GM19468 (cell line): ENCODE measurements around the gene WDR27.

ENCODE experiments used
- ATAC-seq: cut with Tn5 transposase; IDR thresholded peaks from one replicate; pipeline ENCODE4 v1.9.1; 2021; ENCODE audit warnings: mild to moderate bottlenecking, moderate library complexity, moderate number of reproducible peaks; ENCODE audit not compliant: unreplicated experiment; ENCODE audit errors: extremely low read depth

The WDR27 gene

GRCh38 chr6:169701954-169702839 is at the start of gene WDR27, which contains the start of gene C6orf120:
Gene WDR27 (minus strand): TSS chr6:169702029. CDS start chr6:169689005, 13,024 bp downstream.
Gene C6orf120 (plus strand): TSS chr6:169702126. CDS start chr6:169702460, 334 bp downstream.
- ATAC-seq = peak; percentile 97

DNA sequence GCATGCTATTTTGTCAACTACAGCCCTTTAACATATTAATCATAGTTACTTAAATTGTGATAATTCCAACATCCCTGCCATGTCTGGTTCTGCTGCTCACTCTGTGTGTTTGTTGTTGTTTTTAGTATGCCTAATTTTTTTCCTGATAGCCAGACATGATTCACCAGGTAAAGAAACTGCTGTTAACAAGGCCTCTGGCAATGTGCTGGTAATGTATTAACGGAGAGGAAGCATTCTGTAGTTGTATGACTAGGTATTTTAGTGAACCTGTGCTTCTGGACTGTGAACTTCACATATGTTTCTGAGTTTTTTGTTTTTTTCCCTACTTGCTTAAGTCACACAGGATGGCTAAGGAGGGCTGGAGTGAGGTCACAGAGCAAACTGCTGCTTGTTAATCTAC is 44.7 kb upstream of the WDR27 start:
- ATAC-seq = no peak

- ATAC-seq = no peak
Measured at GRCh38 chr6:169745405-169745804, 43.6 kb upstream of the WDR27 start.

DNA sequence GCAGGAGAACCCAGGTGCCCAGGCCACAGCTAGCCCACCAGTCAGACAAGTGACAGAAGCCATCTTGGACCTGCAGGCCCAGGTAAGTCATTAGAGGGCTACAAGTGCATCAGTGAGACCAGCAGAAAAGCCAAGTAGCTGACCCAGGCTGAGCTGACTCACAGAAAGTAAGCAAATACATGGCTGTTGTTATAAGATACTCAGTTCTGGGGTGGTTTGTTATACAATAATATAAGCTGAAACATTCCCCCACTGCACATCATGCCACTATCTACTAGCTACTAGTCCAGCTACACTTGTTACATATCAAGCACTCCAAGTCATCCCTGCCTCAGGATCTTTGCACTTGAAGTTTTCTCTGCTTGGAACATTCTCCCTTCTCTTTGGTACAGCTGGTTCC is 39.5 kb upstream of the WDR27 start:
- ATAC-seq = no peak

DNA sequence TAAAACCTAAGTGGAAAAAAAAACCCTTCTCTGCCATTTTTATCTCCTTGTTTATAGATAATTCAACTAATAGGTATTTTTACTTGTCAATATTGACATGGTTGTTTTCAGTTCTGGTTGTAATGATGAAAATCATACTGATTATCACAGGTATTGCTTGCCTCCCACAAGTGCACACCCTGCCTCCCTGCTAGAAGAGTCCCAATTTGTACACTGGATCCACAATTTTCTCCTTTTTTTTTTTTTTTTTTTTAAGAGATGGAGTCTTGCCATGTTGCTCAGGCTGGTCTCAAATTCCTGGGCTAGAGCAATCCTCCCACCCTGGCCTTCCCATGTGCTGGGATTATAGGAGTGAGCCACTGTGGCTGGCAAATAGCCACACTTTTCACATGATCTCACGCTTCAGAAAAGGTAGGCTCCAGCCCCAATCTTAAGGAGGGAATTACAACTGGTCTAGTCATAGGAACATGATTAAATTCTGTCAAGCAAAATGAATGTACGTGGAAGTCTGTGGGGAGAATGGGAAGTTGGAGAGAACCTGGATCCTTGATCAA is 37.2 kb upstream of the WDR27 start:
- no peak for ATAC-seq

DNA sequence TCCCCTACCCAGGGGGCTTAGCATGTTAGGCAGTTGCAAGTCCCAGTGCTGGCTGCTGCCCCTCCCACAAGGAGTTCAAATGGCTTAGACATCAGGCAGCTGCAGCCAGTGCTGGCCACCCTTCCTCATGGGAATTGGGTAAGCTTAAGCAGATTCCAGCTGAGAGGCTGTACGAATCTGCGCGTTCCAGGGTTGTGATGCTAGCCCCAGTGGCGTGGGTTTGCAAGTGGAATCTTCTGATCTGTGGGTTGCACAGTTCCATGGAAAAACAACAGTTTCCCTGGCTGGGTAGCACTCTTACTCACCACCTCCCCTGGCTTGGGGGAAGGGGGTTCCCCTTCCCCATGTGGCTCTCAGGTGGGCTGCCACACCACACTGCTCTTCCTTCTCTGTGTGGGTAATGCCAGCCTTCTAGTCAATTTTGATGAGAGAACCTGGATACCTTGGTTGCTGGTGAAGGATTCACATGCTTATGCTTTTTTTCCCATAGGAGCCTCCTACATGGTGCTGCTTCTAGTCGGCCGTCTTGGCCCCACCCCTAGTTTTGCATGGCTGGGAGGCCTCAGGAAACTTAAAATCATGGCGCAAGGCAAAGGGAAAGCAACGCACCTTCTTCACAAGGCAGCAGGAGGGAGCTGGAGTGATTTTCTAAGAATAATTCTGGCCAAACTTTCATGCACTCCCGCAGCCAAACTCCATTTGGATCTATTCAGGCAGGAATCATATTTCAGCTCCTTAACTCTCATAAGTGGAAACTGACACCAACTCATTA is 36.6 kb upstream of the WDR27 start:
- ATAC-seq = no peak

DNA sequence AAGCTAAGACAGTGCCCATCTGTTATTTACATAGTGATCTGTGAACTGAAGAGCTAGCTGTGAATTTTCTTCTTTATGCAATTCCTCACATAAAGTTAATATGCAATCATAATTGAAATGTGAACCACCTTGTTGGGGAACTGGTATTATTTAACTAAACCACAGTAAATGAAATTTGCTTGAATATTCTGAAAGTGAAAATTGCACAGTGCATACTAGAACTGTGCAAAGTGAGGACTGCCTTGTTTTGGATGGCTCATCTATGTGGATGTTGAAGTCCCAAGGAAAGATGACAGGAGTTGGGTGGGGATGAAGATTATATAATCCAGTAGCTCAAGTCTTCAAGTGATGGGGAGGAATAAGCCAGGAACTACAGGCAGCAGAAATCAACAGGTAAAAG is 28.1 kb upstream of the WDR27 start:
- no peak for ATAC-seq

- ATAC-seq = no peak
Measured at GRCh38 chr6:169726963-169727362, 25.1 kb upstream of the WDR27 start.

GRCh38 chr6:169726049-169726400 is 24.2 kb upstream of the WDR27 start:
- ATAC-seq = no peak

- peak; percentile 1 for ATAC-seq
Measured at GRCh38 chr6:169725125-169726048, 23.6 kb upstream of the WDR27 start.

- ATAC-seq = peak; percentile 38
Measured at GRCh38 chr6:169724494-169725124, 22.8 kb upstream of the WDR27 start, which contains the start of gene PHF10. Gene PHF10 (minus strand): TSS chr6:169724500. CDS start chr6:169723931, 569 bp downstream.

DNA sequence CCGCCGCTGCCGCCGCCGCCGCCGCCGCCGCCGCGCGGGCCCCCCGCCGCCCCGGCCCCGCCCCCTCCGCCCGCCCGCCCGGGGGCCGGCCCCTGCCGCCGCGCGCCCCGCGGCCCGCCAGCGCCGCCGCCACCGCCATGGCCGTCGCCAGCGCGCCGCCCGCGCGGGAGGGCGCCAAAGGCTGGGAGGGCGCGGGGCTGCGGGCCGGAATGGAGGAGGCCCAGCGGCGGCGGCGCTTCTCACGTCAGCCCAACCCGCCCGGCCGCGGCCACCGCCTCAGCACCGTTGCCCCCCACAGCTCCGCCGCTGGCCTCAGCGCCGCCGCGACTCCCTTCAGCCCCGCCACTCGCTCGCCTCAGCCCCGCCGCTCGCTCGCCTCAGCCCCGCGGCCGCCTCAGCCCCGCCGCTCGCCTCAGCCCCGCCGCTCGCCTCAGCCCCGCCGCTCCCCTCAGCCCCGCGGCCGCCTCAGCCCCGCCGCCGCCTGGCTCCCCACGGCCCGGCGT is 22.2 kb upstream of the WDR27 start:
- ATAC-seq = no peak

DNA sequence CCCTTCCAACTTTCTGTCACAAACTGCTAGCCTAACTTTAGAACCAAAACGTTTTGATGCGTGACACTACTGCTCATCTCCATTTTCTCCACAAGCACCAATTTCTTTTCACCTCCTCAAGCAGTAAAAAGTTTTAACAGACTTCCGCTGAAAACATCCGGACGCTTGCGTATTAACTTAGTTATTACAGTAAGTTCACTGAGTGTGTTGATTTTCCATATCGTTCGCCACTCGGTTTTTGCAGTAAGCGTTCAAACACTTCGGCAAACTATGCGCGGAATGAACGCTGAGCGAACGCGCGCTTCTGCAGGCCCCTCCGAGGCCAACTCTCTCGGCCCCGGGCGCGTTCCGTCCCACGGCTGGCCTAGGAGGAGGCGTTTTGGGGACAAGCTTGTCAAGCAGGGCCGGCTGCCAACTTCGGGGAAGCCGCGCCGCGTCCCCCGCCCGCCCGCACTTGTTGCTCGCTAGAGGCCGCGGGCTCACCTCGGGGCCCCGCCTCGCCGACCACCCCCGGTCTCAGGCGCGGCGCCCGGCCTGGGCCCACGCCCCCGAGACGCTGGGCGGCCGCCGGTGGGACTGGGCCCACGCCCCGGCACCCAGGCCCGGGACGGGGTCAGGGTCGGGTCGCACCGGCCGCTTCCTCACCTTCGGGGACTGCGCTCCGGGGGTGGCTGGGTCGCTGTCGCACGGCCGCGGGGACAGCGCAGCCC is 21.5 kb upstream of the WDR27 start:
- ATAC-seq = peak; percentile 9

DNA sequence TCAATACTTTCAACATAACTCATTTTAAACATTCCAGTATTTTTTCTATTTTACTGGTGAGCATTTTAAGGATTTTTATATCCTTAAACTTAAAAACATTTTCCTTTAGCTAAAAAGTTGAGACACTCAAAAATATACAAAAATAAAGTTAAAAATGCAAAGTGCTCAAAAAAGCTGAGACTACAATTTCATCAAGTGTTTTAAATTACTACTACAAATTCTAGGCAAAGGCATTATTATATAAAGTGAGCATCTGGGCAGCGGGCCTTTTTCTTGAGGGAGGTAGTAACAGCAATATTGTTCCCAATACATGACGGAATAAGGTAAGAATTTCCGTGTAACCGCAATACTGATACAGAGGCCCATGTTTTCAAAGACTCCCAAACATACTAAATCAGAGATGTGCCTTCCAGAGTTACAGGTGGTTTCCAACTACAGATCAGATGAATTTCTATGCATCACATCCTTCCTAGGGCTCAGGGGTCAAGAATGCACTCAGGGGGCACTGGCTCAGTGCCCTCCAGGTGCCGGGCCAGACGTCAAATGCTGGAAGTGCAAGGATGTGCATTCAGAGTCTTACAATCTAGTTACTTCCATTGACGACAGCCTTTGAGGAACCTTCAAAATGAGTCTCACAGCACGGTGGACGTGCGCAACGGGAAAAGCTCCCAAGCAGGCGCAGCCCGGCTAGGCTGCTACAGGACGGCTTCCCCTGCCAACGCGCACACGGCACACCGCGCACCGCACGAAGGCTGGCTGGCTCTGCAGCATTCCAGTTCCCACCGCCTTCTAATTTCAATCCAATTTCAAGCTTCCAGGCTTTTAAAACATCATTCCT is 20.8 kb upstream of the WDR27 start:
- no peak for ATAC-seq

- no peak for ATAC-seq
Measured at GRCh38 chr6:169720207-169720855, 18.5 kb upstream of the WDR27 start.

DNA sequence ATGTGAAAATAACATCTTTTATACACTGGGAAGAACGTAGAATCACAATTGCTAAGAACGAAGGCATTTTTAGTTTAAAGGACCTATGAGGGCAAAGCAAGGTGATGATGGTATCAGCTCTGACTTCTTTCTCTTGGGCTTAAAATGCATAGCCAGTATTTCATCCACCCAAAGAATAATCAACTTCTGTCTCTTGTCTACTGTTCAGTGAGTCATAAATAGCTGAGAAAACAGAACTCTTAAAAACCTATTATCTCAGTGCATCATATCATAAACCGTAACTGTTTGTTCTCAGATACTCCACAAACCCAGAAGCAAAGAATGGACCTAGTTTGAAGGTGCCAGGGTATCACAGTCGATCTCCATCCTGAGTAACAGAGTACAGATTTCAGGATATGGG is 17.3 kb upstream of the WDR27 start:
- ATAC-seq = no peak

- no peak for ATAC-seq
Measured at GRCh38 chr6:169714595-169714994, 12.8 kb upstream of the WDR27 start.
